Measurements from ENCODE around the gene PRM2.

Gene PRM2

GRCh38 chr16:11245988-11246387, 30.3 kb downstream of the PRM2 start:
- DNase-seq: no peak

- no peak for DNase-seq
These were observed 31.0 kb downstream of the PRM2 start for GRCh38 chr16:11245222-11245737.

GRCh38 chr16:11242658-11243057, 33.6 kb downstream of the PRM2 start:
- DNase-seq: no peak

- no peak for DNase-seq
These were observed 34.6 kb downstream of the PRM2 start for GRCh38 chr16:11241480-11242204.

GRCh38 chr16:11240636-11241473, 35.4 kb downstream of the PRM2 start:
- DNase-seq: no peak

- no peak for DNase-seq
These were observed 36.3 kb downstream of the PRM2 start for GRCh38 chr16:11239644-11240632.

GRCh38 chr16:11238272-11239202, 37.7 kb downstream of the PRM2 start:
- no peak for DNase-seq

GRCh38 chr16:11236461-11237254, 39.6 kb downstream of the PRM2 start:
- no peak for DNase-seq

GRCh38 chr16:11235703-11235991, 40.6 kb downstream of the PRM2 start:
- peak; percentile 92 for DNase-seq

- no peak for DNase-seq
These were observed 41.2 kb downstream of the PRM2 start for GRCh38 chr16:11234884-11235702.

- DNase-seq: no peak
These were observed 42.4 kb downstream of the PRM2 start for GRCh38 chr16:11233727-11234376.

GRCh38 chr16:11232852-11233726, 43.2 kb downstream of the PRM2 start:
- no peak for DNase-seq

GRCh38 chr16:11232302-11232851, 43.9 kb downstream of the PRM2 start:
- DNase-seq: no peak

- DNase-seq: no peak
These were observed 44.8 kb downstream of the PRM2 start for GRCh38 chr16:11231367-11231970.

- no peak for DNase-seq
These were observed 46.4 kb downstream of the PRM2 start for GRCh38 chr16:11229906-11230305.

- no peak for DNase-seq
These were observed 46.8 kb downstream of the PRM2 start for GRCh38 chr16:11229432-11229831.

- no peak for DNase-seq
These were observed 50.4 kb downstream of the PRM2 start for GRCh38 chr16:11225677-11226549.
